Stimulated activated CD8-positive, alpha-beta memory T cell treated with anti-CD3 and anti-CD28 coated beads, Interleukin-4, amount 100 ng/mL, for 4 hours (primary cell): ENCODE results near the gene C11orf24.

Experiments
- DNase-seq, 2 donors: peaks; one replicate each; pipeline ENCODE4 v3.0.0-alpha.2; 2020; ENCODE audit warnings: low read depth in 2 of 2, low spot score in 1 of 2

Gene C11orf24

GRCh38 chr11:68271781-68272608 is at the start of gene C11orf24:
Gene C11orf24, minus strand, starts transcription at chr11:68271973. Its CDS starts 8,206 bp downstream, at chr11:68263767.
- peak; percentile 87 for DNase-seq

- no peak for DNase-seq
Measured at GRCh38 chr11:68317147-68317785, 45.5 kb upstream of the C11orf24 start.

- DNase-seq, result no peak
Measured at GRCh38 chr11:68315171-68315920, 43.6 kb upstream of the C11orf24 start.

- no peak for DNase-seq
Measured at GRCh38 chr11:68314203-68315170, 42.7 kb upstream of the C11orf24 start.

GRCh38 chr11:68313574-68314202 is 41.9 kb upstream of the C11orf24 start:
- no peak for DNase-seq

GRCh38 chr11:68312780-68313573 is 41.2 kb upstream of the C11orf24 start:
- DNase-seq, result no peak

GRCh38 chr11:68312117-68312779 is 40.5 kb upstream of the C11orf24 start, which contains the start of gene LRP5:
Gene LRP5, plus strand, starts transcription at chr11:68312591. Its CDS starts 124 bp downstream, at chr11:68312715.
- DNase-seq, result no peak

GRCh38 chr11:68311160-68312116 is 39.7 kb upstream of the C11orf24 start:
- no peak for DNase-seq

- no peak for DNase-seq
Measured at GRCh38 chr11:68309621-68310185, 37.9 kb upstream of the C11orf24 start.

- no peak for DNase-seq
Measured at GRCh38 chr11:68308068-68308467, 36.3 kb upstream of the C11orf24 start.

GRCh38 chr11:68306636-68307035 is 34.9 kb upstream of the C11orf24 start:
- no peak for DNase-seq

- DNase-seq, result no peak
Measured at GRCh38 chr11:68303982-68304780, 32.4 kb upstream of the C11orf24 start.

- no peak for DNase-seq
Measured at GRCh38 chr11:68303083-68303482, 31.3 kb upstream of the C11orf24 start.

- DNase-seq, result no peak
Measured at GRCh38 chr11:68302670-68303069, 30.9 kb upstream of the C11orf24 start.

GRCh38 chr11:68302256-68302655 is 30.5 kb upstream of the C11orf24 start:
- DNase-seq, result no peak

GRCh38 chr11:68300076-68300830 is 28.5 kb upstream of the C11orf24 start:
- no peak for DNase-seq
